Embryonic facial prominence (tissue), 1 donor: ENCODE measurements around the gene PPP1R14B.

Source experiments
- DNase-seq: peaks from one replicate; pipeline ENCODE4 v3.0.0-alpha.2; 2016; ENCODE audit errors: extremely low spot score

Gene PPP1R14B

DNA sequence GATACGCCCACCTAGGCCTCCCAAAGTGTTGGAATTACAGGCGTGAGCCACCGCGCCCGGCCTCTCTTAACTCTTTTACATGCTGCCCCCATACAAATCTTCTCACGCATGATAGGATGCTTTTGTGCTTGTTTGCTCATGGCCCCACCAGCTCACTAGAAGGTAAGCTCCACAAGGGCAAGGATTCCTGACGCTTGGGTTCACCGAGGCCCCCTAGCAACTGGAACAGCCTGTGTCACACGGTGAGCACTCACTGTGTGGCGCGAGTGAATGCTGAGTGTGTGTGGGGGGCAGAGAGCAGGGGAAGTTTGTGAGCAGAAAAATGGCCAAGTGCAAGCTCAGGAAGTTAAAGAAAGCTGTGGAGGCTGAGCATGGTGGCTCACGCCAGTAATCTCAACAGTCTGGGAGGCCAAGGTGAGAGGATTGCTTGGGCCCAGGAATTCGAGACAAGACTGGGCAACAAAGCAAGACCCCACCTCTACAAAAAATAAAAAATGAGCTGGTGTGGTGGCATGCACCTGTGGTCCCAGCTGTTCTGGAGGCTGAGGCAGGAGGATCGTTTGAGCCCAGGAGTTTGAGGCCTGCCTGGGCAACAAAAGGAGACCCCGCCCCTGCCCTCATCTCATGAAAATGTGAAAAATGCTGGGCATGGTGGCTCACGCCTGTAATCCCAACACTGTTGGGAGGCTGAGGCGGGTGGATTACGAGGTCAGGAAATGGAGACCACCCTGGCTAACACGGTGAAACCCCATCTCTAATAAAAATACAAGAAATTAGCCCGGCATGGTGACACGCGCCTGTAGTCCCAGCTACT, 35.4 kb upstream of the PPP1R14B start:
- no peak for DNase-seq

DNA sequence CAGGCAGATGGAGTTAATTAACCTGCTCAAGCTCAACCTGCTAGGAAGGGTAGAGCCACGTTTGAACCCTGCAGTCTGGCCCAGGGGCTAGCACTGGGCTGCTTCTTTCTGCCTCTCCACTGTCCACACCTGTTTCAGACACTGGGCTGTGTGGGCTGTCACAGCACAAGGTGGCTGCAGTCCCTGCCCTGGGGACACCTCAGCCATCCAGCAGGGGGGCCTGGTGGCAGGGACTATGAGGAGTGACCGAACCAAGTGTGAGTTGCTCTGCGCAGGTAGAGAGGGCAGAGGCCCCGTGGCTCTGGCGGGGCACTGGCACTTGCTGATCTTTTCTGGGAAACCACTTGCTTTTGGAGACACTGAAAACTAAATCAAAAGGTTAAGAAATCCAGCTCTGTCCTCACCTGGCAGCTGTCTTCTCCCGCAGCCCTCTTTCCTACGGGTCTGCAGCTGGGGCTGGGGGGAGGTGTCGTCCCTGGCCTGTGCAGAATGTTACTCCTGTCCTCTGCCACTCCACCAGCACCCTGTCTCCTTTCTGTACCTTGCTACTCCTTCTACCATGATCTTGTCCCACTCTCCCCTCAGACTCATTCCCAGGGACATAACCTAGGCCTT, 31.9 kb upstream of the PPP1R14B start:
- DNase-seq: no peak

DNA sequence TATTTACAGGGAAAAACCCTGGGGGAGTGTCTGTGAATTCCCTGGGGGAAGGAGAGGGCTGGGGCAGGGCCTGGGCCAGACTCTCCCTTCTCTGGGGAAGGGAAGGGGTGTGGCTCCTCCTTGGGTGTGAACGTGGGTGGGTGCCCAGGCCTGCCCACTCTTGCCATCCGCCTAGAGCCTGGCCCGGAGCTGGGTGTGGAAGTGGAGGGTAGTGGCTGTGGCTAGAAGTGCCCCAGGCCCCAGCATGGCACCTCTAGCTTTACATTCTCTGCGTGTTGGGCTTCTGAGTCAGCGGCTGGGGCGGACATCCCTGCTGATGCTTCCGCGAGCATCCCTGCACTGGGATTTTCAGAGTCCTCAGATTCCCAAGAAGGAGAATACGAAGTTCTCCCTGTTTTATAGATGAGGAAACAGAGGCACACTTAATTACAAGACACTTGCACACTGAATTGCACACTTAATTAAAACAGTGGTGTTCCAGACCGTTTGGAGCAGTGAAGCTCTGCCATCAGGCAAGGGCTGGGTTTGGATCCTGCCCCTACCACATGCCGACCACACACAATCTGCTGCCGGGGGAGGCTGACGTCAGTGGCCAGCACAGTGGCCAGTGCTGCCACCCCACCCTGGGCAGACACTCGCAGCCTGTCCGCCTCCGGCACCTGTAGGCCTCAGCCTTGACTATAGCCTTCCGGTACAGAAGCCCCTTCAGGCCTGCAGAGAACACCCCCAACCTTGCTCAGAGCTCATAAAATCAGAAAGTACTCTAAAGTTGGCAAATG, 30.1 kb upstream of the PPP1R14B start:
- DNase-seq: no peak

DNA sequence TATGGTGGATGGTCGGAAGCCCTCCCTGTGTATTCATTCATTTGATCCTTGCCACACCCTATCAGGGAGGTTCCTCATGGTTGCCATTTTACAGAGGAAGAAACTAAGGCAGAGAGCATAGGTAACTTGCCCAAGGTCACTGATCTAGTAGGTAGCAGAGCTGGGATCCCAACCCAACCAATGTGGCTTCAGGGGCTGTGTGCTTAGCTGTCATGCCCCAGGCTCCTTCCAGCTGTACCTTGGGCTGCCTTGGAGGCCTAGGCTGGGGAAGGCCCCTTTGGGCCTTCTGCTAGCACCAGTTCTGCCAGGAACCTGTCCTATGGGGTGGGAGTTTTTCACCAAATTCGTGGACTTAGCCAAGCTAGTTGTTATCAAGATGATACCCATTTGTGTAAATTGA, 29.1 kb upstream of the PPP1R14B start:
- DNase-seq: no peak

DNA sequence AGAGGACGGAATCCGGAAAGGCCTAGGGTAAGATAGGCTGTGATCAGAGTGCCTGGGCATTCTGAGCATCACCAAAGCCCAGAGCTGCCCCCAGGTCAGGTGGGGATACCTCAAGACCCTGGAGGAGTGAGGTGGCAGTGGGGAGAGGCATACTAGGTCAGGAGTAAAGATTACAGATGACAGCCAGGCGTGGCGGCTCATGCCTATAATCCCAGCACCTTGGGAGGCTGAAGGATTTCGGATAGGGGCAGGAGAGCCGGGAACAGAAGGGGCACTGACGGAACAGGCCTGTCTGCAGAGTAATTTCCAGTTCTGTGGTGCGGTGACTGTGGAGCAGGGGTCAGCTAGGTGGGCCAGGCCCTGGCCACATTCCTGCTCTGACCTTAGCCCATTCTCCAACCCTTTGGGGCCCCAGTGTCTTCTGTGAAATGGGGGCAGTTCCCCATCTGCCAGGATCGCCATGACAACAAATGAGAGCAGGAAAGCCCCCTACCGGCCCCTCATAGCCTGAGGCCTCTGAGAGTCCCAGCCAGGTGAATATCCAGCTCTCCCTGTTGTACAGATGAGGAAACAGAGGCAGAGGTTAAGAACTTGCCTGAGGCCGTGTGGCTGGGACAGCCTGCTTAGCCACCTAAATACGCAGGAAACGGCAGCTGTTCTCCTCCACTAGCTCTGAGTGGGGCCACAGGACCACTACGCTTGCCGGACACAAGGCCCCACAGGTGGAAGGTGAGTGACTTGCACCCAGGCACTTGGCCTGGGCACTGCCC, 28.5 kb upstream of the PPP1R14B start:
- no peak for DNase-seq

DNA sequence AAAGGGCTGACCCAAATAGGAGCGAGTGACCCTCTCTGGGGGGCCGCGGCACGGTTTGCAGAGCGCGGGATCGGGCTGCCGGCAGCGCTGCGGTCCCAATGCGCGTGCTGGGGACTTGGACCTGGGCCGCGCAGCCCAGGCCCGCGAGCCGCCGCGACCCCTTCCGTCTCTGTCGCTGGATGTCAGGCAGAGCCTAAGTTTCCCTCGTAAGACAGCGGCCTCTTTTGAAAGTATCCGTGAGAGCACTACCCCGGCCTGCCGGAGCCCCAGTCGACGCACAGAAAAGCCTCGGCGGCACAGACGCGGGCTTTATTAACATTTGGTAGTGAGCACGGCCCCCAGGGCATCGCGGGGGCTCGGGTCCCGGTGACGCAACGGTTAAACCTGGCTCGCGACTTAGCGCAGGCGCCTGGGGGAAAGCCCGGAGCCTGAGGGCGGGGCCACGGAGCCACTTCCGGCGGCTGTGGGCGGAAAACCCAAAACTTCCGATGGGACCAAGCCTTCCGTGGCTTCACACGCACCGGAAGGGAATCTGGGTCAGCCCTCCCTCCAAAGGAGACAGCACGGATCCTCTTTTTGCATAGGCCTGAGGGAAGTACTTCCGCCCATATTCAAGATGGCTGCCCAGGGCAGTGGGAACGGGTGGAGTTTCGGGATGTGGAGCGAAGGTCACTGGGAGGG, 22.9 kb upstream of the PPP1R14B start:
- peak; percentile 99 for DNase-seq

DNA sequence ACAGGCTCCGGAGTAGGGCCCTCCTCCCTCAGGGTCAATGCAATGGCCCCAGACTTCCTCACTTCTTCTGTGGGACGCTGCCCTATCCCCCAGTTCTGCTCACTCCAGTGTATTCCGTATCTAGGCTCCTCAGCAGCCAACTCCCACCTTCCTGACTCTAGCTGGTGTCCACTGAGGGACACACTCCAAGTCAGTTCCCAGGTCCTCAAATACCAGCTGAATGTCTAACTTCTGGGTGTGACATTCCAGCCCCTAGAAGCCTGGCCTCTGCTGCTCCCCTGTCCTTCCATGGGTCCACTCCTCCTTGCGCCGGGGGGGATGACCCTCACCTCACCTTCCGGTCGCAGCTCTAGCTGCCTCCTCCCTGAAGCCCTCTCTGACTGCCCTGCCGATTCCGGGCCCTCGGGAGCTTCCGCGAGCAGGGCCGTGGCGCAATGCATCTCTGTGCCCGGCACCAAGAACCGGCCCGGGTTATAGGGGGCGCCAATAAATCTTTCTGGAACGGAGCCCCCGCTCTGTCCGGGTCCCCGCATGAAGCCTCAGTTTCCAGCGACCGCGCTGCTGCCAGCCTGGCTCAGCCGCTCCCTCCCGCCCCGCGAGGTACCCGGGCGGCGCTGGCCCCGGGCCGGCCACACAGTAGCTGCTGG, 22.3 kb upstream of the PPP1R14B start:
- DNase-seq: no peak

DNA sequence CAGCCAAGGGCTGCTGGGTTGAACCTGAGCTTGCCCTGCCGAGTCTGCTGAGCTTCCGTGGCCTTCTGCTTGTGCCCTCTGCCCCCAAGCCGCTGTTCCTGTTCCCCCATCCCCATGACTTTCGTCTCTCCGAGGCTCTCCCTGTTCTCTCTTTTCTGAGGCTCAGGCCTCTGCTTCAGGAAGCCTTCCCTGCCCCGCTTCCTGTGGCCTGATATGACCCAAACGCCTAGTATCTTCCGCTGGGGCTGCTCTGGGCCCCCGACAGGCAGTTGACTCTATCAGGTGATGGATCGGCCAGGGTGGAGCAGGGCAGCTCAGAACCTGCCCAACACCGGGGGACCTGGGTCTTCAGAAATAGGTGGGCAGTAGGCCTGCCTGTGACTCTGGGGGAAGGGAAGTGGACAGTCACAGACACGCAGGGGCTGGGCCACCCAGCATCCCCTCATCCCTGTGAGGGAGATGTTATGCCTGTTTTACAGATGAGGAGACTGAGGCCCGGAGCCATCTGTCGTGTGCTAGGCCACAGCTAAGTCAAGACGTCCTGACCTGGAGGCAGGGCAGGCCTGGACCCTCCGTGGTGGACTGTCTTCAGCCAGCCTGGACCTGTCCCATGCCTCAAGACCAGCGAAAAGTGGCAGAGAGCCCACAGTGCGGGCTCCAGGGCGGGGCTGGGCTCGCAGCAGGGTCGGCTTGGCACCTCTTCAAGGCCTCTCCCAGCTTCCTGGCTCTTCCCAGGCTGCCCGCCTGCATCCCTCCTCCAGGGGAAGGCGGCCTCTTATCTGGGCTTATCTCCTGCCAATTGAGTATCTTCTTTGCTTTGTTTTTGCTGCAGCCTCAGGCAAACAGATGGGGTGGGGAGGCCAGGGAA, 21.5 kb upstream of the PPP1R14B start:
- no peak for DNase-seq

DNA sequence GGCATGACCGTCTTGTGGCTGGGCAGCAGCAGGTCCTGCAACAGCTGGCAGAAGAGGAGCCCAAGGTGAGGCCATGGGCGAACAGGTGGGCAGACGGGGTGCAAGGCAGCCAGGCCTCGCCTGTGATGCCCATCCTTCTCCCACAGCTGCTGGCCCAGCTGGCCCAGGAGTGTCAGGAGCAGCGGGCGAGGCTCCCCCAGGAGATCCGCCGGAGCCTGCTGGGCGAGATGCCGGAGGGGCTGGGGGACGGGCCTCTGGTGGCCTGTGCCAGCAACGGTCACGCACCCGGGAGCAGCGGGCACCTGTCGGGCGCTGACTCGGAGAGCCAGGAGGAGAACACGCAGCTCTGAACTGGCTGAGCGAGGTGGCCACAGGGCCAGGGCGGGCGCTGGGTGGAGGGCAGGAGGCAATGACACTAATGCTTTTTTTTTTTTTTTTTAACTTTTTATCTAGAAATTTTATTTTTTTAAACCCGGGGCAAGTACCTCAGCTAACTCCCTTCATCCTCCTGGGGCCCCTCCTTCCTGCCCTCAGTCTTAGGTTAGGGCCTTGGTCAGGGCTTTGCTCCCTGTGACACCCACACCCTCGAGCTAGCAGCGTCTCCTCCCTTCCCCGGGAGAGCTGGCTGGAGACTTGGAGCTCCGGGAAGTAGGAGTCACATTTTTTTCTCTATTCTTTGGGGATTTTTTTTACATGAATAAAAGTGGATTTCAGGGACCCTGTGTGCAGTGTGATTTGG, 20.6 kb upstream of the PPP1R14B start:
- DNase-seq: no peak

DNA sequence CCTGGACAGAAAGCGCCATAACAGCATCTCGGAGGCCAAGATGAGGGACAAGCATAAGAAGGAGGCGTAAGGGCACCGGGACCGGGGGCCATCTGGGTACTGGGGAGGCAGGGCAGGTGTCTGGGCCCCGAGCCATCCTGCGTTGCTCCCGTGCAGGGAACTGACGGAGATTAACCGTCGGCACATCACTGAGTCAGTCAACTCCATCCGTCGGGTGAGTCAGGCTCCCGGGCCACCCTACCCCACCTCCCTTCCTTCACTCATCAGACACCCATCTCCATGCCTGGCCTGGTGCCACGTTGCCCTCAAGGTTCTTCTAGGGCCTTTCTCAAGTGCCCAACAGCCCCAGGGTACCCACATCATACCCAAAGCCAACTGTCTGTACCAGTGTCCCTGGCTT, 19.6 kb upstream of the PPP1R14B start:
- DNase-seq: no peak

DNA sequence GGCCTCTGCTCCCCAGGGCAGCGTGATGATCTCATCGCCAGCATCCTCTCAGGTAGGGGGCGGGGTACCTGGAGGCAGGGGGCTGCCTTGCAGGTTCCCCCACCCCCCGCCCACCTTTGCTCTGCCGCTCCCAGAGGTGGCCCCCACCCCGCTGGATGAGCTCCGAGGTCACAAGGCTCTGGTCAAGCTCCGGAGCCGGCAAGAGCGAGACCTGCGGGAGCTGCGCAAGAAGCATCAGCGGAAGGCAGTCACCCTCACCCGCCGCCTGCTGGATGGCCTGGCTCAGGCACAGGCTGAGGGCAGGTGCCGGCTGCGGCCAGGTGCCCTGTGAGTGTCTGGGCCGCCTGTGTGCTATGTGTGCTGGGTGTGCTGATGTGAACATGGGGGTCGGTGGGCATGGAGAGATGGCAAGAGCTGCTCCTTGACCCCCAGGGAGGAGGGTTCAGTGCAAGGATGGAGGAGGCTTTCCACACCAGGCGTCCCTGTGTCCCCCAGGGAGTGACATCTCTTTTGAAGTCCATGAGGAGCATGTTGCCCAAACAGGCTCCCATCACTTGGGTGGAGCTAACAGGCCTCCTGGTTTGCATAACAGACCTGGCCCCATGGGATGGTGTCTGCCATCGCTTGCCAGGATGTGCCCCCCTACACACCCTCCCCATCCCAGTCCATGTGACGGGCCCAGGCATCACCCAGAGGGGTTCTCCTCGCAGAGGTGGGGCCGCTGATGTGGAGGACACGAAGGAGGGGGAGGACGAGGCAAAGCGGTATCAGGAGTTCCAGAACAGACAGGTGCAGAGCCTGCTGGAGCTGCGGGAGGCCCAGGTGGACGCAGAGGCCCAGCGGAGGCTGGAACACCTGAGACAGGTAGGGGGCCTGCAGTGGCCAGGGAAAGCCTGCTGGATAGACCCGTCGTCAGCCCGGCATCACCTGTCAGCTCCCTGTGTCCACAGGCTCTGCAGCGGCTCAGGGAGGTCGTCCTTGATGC, 18.7 kb upstream of the PPP1R14B start:
- no peak for DNase-seq

DNA sequence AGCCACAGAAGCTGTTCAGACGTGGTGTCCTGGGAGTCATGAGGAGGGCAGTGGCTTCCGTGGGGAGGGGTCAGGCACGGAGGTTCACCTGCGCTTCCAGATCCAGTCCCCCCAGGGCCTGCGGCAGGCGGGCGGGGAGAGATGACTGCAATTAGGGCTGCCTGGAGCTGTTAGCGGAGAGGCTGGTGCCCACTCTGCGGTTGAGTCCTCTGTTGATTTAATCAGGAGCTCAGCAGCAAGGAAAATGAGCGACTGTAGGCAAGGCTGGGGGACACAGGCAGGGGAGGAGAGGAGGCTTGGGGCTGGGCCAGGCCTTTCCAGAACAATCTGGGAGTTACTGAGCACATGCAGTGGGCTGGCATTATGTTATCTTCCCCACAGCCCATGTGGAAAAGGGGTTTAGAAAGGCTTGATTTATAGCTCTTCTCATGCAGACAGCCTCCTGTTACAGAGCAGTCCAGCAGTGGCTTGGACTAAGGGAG, 17.7 kb upstream of the PPP1R14B start:
- no peak for DNase-seq

DNA sequence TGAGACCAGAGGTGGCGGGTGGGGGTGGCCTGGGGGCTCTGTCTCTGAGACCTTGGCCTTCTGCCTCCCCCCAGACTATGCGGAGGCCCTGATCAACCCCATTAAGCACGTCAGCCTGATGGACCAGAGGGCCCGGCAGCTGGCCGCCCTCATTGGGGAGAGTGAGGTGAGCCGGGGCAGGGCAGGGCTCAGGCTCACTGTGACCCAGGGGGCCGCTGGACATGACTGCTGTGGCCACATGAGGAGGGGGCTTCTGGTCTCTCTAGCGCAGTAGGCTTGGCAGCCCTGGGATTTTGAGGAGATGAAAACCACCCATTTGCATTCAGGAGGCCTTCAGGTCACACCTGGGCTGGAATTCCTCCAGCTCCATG, 17.2 kb upstream of the PPP1R14B start:
- no peak for DNase-seq

DNA sequence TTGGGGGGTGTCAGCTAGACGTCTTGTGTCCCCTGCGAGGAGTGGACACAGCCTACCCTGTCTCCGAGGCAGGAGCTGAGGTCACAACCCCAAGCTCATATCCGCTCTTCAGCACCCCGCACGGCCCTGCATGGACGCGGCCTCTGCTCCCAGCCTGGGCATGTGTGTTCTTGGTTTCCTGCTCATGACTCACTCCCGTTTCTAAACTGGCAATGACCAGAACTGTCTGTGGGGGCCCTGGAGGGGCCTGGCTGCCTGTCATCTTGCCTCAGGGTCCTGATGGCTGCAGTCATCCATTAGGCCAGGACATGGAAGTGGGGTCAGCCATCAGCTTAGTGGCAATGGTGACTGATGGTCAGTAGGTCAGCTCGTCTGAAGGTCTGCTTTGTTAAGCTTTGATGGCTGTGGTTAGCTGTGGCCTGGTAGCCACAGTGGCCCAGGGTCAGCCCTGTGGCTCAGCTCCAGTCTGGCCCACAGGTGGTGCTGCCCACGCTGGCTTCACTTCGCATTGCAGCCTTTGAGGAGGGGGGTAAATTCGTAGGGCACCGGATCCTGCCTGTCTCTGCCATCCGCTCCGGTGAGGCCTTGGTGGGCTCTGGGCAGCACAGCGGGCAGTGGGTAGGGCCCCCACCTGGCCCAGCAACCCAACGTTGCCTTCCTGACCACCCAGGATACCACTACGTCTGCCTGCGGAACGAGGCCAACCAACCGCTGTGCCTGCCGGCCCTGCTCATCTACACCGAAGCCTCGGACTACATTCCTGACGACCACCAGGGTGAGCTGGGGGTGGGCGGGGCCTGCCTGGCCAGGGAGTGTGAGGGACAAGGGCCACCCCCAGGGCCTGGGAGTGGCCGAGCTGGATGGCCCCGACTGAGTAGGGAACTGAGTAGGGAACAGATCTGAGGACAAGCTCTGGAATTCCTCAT, 16.5 kb upstream of the PPP1R14B start:
- no peak for DNase-seq

DNA sequence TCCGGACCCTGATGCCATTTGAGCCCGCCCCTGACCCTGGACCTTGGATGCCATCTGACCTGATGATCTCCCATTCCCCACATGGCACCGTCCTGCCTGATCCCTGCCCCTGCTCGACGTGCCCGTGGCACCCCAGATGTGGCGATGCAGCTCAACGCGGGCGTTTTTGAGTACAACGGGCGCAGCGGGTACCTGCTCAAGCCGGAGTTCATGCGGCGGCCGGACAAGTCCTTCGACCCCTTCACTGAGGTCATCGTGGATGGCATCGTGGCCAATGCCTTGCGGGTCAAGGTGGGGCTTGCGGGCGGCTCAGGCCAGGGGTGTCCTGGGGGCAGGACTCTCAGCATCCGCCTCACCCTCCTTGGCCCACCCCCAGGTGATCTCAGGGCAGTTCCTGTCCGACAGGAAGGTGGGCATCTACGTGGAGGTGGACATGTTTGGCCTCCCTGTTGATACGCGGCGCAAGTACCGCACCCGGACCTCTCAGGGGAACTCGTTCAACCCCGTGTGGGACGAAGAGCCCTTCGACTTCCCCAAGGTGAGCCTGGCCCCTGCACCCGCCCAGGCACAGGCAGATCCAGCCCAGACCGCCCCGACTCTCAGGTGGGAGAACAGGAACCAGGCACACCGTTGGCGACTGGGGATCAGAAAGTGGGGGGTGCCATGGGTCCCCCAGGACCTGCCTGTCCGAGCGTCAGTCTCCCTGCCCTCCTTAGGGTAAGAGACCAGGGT, 15.7 kb upstream of the PPP1R14B start:
- DNase-seq: no peak

DNA sequence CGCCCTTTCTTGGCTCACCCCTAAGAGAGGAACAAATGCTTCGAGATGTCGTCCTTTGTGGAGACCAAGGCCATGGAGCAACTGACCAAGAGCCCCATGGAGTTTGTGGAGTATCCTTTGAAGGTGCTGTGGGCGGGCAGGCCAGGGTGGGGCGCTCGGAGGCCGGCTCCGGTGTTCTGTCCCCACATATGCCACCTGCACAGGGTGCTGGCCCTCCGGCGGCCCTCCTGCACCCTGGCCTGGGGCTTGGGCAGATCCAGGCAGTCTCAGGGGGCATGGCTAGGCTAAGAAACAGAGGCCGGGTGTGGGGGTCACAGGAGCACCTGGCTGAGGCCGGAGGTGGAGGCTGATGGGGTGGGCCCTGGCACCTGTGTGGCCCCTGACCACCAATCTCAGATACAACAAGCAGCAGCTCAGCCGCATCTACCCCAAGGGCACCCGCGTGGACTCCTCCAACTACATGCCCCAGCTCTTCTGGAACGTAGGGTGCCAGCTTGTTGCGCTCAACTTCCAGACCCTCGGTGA, 14.9 kb upstream of the PPP1R14B start:
- DNase-seq: no peak
